Measurements from ENCODE around the gene SLC10A7.

DNA sequence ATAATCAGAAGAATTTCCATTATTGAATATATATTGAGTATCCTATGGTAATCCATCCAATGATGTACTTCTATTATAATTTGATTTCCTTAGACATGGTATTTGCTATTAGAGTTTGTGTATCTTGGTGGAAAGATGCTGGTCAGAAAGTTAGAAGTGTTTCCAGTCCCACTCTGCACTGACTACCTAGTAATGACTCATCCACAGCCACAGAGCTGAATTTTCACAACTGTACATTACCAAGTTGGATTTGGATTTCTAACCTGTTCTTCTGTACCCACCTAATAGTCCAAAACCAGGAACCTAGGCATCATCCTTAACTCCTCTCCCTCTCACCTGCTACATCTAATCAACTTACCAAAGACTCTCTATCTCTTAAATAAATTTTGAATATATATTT is 162.0 kb downstream of the SLC10A7 start:
- TF ChIP-seq, protein P1, sequence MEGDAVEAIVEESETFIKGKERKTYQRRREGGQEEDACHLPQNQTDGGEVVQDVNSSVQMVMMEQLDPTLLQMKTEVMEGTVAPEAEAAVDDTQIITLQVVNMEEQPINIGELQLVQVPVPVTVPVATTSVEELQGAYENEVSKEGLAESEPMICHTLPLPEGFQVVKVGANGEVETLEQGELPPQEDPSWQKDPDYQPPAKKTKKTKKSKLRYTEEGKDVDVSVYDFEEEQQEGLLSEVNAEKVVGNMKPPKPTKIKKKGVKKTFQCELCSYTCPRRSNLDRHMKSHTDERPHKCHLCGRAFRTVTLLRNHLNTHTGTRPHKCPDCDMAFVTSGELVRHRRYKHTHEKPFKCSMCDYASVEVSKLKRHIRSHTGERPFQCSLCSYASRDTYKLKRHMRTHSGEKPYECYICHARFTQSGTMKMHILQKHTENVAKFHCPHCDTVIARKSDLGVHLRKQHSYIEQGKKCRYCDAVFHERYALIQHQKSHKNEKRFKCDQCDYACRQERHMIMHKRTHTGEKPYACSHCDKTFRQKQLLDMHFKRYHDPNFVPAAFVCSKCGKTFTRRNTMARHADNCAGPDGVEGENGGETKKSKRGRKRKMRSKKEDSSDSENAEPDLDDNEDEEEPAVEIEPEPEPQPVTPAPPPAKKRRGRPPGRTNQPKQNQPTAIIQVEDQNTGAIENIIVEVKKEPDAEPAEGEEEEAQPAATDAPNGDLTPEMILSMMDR (IDR thresholded peaks at IDR 0.05; ENCODE audit: low read depth, low read length, poor library complexity, severe bottlenecking): no peak
- no peak for TF ChIP-seq EZH2phosphoT487 (IDR thresholded peaks at IDR 0.05; ENCODE audit: borderline replicate concordance, low read length)

Data from DOHH2 (cell line).